ENCODE data around the gene AAMDC.

Gene AAMDC

DNA sequence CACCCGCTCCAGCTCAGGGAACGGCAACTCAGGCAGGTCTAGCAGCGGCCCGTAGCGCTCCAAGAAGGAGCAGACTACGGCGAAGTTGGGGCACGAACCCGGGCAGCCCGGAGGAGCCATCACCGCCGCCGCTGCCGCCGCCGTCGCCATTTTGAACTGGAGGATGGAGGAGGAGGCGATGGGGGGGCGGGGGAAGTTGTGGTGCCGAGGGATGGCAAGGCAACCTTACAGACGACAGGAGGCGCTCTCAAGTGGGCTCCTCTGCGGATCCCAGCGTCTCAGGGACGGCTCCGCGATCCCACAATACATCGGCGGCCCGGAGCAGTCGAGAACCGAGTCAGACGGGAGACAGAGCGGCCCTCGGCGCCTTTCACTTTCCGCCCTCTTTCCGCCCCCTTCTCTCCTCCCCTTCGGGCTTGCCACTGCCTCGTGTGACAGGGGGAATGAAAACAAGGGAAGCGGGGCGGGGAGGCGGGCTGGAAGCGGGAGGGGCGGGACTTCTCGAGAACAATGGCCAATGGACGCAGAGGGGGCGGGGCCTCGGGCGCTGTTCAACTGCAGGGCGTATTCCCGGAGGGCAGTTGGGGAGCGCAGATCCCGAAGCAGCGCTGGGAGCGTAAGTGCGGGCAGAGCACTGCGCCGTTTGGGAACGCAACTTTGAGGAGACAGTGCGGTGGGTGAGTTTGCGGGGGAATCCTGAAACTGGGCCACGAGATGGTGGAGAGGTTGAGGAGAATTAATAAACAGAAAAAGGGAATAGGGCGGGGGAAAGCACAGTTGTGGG lies at the start of gene AAMDC, which contains the start of gene RSF1:
Gene AAMDC, plus strand, starts transcription at position 580 of the 784 bp plus-strand sequence. CDS start 21,353 bp downstream, outside the sequence.
Gene RSF1, minus strand, starts transcription at position 158 of the 784 bp plus-strand sequence. Its CDS starts 8 bp downstream, at position 150.
- peak; percentile 94 for DNase-seq (ENCODE audit: low read depth, low spot score)

DNA sequence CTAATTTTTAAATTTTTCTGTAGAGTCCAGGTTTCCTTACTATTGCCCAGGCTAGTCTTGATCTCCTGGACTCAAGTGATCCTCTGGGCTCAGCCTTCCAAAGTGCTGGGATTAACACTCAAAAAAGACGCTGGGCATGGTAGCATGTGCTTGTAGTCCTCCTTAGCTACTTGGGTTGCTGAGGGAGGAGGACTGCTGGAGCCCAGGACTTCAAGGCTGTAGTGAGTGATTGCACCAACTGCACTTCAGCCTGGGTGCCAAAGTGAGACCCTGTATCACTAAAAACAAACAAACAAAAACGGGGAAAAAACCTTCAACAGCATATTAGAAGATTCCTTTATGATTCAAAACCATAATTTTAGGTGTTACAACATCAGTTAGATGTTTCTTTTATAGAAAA lies 45.0 kb upstream of the AAMDC start:
- DNase-seq (ENCODE audit: low read depth, low spot score) = no peak

DNA sequence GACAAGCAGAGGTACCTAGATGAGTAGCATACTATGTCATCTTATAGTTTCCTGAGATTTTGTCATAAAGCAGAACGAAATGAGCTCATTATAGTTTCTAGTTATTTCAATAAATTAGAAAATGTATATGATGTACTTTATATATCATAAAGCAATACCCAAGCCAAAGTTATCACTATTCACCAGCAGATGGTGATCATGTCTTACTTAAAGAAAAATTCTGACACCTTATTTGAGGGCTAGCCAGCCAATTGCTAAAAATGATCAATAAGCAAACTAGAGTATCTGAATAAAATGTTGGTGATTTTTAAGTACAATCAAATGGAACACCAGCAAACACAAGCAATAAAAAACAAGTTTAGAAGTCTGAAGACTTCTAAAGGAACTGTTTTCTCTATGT lies 44.5 kb upstream of the AAMDC start:
- DNase-seq (ENCODE audit: low read depth, low spot score) = no peak

DNA sequence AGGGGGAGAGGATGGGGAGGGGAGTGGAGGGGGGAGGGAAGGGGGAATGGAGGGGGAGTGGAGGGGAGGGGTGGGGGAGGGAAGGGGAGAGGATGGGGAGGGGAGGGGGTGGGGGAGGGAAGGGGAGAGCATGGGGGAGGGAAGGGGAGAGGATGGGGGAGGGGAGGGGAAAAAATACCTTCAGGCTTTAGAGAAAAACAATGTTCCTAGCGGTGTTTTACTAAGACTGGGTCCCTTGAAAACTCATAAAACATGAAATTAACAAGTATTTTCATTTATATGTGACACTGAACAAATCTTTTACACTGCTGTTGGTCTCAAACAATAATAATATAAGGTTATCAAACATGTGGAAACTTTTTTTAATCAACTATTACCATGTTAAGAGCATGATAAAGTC lies 42.8 kb upstream of the AAMDC start:
- DNase-seq (ENCODE audit: low read depth, low spot score) = no peak

DNA sequence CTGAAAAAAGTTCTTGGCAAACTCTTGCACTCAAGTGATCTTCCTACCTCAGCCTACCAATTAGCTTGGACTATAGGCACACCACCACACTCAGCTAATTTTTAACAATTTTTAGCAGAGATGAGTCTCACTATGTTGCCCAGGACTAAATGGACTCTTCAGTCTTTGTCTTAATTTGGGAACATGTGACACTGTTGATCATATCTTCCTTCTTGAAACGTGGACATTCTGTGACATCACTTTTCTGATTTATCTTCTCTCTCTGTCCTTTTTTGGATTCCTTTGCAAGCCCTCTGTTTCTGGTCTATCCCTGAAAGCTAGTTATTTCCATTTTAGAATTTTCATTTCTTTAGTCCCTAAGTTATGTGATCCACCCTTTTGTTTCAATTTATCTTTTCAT lies 42.4 kb upstream of the AAMDC start:
- no peak for DNase-seq (ENCODE audit: low read depth, low spot score)

DNA sequence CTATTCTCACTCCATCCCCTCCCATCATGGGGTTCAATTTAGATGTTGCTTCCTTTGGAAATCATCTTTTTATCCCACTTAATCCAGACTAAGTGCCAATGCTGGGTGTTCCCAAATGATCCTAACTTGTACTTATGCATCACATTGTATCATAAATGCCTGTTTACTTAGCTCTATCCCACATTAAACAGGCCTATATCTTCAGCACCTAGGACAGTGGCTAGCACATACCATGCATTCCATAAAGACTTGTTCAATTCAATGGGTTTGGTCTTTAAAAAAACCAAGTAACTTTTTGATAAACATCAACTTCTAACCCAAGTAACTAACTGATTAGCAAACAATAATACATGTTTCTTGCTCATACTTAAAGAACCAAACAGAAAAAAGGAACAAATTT lies 41.0 kb upstream of the AAMDC start:
- DNase-seq (ENCODE audit: low read depth, low spot score) = no peak

DNA sequence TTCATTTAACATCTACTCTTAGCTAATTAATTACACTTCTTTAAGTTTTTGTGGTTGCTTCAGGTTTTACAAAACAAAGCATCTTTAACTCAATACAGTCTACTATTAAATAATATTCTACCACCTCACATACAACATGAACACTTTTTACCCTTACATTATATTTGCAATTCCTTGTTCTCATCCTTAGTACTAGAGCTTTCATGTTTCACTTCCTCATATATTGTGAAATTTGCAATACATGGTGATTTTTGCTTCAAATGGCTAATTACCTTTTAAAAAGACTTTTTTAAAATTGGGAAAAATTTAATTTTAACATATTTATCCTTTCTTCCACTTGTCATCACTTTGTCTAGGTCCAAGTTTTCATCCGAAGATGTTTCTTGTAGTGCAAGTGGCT lies 37.9 kb upstream of the AAMDC start:
- no peak for DNase-seq (ENCODE audit: low read depth, low spot score)

DNA sequence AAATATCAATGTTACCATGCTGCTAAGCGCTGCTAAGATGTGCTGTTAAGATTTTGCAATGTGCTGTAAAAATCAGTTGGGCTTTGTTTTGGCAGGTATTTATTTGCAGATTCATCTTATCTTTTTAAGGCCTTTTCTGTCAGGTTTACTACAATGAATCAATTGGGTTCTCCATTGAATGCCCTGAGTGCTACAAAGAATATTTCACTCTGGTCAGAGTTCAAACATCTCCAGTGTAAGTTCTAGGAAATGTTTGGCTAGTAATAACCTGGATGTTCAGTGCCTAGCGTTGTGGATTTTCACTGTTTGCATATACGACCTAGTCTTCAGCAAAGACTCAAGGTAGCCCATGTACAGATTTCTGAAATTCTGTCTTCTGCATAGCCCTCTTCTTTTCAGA lies 36.4 kb upstream of the AAMDC start:
- DNase-seq (ENCODE audit: low read depth, low spot score) = no peak

DNA sequence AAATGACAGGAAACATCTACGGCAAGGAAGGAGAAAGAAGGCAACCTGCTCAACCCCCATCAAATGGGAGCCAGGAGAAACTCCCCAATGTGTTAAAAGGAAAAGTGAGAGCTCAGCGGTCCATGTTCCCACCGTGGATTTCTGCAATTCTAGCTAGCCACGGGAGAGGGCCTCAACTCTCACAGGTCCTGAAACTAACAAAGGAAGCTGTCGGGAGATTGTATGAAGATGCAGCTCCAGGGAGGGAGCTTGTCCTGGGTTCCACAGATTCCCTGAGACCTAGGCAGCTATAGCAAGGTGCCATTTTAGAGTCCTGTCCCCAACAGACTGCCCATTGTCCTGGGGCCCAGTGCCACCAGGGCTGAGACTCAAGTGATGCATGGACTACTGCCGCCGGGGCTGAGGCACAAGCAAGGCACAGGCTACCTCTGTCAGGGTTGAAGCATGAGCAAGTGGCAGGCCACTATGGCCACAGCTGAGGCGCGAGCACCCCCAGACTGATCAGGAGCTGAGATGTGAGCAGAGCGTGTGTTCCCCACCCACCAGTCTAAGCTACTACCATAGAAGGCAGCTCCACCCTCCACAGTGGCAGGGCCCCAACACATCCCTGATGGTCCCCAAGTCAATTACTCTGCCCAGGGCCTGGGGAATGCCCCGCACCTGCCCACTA lies 31.7 kb upstream of the AAMDC start:
- DNase-seq (ENCODE audit: low read depth, low spot score) = no peak

DNA sequence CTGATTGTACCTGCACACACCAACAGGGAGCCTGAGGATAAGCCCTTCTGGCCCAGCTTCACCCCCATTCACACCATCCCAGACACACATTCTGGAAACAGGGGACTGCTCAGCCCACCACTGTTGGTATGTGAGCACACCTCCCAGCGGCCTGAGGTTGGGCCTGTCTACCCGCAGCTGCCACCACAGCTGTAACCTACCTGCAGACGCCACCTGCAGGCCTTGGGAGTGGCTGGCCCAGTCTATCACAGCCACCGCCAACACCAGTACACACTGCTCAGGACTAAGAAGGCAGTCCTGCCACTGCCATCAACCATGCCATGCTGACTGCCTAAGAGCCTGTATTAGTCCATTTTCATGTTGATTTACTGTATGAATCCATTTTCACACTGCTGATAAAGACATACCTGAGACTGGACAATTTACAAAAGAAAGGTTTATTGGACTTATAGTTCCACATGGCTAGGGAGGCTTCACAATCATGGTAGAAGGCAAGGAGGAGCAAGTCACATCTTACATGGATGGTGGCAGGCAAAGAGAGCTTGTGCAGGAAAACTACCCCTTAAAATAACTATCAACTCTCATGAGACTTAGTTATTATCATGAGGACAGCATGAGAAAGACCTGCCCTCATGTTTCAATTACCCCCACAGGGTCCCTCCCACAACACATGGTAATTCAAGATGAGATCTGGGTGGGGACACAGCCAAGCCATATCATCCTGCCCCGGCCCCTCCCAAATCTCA lies 31.0 kb upstream of the AAMDC start:
- no peak for DNase-seq (ENCODE audit: low read depth, low spot score)

DNA sequence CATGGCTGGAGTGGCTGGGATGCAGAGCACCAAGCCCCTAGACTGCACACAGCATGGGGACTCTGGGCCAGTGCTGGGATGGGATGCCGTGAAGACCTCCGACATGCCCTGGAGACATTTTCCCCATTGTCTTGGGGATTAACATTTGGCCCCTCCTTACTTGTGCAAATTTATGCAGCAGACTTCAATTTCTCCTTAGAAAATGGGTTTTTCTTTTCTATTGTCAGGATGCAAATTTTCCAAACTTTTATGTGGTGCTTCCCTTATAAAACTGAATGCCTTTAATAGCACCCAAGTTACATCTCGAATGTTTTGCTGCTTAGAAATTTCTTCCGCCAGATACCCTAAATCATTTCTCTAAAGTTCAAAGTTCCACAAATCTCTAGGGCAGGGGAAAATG lies 29.6 kb upstream of the AAMDC start:
- DNase-seq (ENCODE audit: low read depth, low spot score) = no peak

DNA sequence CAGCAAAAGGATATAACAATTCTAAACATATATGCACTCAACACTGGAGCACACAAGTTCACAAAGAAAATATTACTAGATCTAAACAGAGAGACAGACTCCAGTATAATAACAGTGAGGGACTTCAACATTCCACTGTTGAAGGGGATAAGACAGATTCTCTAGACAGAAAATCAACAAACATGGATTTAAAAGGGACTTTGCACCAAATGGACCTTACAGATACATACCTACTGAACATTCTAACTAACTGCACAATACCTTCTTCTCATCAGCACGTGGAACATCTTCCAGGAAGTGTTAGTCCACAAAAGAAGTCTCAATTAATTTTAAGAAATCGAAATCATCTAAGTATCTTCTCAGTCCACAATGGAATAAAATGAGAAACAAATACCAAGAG lies 27.0 kb upstream of the AAMDC start:
- DNase-seq (ENCODE audit: low read depth, low spot score) = no peak

DNA sequence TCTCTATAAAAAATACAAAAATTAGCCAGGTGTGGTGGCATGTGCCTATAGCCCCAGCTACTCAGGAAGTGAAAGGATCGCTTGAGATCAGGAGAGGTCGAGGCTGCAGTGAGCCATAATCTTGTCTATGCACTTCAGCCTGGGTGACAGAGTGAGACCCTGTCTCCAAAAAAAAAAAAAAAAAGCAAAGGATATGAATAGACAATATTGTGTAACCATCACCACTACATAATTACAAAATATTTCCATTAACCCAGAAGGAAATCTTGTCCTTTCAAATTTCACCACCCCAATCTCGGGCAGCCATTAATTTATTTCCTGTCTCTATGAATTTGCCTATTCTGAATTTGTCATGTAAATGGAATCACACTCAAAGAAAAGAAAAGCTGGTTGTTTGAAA lies 21.6 kb upstream of the AAMDC start:
- no peak for DNase-seq (ENCODE audit: low read depth, low spot score)

DNA sequence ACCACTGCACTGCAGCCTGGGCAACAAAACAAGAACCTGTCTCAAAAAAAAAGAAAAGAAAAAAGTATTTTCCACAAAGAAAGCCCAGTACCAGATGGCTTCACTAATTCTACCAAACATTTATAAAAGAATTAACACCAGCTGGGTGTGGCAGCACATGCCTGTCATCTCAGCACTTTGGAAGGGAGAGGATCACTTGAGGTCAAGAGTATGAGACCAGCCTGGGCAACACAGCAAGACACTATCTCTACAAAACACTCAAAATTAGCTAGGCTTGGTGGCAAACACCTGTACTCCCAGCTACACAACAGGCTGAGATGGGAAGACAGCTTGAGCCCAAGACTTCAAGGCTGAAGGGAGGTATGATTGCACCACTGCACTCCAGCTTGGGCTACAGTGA lies 20.5 kb upstream of the AAMDC start:
- no peak for DNase-seq (ENCODE audit: low read depth, low spot score)

DNA sequence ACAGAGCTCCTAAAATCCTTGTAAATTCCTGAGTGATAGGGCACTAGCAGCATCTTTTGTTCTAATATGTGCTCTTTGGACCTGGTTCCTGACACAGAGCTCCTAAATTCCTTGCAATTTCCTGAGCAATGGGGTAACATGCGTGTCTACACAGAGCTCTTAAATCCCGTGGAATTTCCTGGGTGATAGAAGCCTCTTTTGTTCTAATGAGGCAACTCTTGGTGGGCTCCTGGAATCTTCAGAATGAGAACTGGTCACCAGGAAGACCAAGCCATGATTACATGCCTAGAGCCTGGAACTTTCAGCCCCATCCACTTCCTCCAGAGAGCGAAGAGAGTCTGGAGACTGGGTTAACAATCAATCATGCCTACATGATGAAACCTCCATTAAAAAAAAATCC lies 19.5 kb upstream of the AAMDC start:
- no peak for DNase-seq (ENCODE audit: low read depth, low spot score)

DNA sequence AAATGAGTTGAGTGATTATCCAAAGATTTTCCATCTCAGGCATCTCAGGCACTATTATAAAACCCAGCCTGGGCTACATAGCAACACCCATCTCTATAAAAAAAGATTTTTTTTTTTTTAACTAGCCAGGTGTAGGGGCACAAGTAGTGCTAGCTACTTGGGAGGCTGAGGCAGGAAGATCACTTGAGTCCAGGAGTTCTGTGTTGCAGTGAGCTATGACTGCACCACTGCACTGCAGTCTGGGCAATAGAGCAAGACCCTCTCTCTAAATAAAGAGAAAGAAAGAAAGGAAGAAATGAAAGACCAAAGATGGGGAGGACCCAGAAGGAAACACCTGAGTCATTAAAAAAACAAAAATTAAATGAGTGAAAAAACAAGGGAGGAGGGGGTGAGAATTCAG lies 14.5 kb upstream of the AAMDC start:
- DNase-seq (ENCODE audit: low read depth, low spot score) = no peak

DNA sequence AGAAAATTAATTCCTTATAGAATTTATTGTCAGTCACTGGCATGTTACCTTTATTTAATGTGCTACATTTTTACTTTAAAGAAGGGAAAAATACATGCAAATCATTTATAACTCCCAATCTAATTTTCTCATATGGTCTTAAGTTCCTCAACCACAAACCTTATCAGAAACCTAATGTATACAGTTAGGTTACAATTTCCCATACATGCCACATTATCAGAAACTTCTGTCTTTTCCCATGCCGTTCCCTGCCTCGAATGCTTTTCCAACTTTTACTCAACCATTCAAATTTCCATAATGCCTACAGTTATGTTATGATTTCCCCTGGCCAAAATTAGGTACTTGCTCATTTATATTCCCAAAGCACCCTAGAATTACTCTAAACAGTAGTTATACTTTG lies 14.0 kb upstream of the AAMDC start:
- no peak for DNase-seq (ENCODE audit: low read depth, low spot score)

DNA sequence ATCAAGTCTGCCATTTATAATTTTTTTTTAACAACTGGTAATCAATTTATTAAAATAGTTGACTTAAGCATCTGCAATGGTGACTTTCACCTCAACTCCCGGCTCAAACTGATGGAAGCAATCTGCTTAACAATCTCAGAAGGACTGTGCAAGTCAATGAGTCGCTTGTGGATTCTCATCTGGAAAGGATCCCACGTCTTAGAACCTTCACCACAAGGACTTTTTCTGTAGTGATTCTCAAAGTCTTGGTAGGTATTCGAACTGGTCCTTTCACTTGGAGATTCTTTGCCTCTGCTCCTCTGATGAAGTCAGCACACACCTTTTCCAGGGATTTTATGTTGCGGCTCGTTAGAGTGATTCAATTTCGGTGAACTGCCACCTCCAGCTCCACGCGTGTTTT lies 7.7 kb upstream of the AAMDC start:
- no peak for DNase-seq (ENCODE audit: low read depth, low spot score)

DNA sequence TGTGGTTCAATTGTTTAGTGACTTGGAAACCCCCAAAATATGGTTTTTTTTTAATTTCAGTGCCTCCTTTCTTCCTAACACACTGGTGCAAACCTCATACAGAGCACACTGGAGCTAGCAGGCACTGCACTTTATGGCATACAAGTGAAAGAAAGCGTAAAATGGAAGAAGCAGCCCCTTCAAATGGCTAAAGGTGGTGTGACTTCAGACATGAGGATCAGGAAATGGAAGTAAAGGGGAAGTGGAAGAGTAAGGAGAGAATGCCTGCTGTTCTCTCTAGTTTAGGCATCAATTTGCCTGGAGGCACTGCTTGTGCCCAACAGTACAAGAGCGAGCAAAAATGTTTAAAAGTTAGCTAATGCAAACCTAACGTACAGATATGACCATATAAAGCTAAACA lies 6.1 kb upstream of the AAMDC start:
- no peak for DNase-seq (ENCODE audit: low read depth, low spot score)

DNA sequence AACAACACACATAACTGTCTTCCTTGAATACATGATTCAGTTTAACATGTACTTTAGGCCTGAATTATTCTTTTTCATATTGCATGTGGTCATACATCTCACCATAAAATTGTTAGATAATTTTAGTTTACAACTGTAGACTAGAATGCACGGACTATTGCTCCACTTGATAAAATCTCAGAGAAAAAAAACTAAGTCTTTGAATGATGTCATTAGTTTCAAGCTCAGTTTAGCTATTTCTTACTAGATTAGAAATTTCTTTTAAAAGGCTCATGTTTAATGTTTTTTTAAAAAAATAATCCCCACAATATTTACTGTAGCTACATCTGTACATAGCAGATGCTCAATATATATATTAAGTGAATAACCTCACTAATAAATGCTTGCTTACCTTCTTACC lies 5.5 kb upstream of the AAMDC start:
- no peak for DNase-seq (ENCODE audit: low read depth, low spot score)

DNA sequence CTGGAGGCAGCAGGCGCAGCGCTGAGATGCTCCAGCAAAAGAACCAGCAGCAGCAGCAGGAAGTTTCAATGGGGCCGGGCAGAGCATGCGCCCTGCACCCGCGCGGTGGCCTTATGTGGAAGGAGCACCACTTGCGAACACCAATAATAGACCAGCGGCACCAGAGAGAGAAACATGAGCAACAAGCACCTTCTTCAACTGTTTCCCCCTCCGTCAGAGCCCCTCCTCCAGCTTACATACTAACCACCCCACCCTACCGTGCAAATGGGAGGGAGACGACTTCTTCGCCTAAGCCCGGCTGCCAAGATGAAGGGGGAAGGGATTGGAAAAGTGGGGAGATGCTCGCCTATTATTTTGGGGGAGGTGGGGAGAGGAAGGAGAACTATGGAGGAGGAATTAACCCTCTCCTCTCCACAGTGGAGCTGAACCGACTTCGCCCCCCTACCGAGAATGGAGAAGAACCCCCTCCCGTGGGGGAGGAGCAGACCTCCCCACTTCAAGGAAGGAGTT lies 1.5 kb upstream of the AAMDC start:
- DNase-seq (ENCODE audit: low read depth, low spot score) = peak; percentile 61

DNA sequence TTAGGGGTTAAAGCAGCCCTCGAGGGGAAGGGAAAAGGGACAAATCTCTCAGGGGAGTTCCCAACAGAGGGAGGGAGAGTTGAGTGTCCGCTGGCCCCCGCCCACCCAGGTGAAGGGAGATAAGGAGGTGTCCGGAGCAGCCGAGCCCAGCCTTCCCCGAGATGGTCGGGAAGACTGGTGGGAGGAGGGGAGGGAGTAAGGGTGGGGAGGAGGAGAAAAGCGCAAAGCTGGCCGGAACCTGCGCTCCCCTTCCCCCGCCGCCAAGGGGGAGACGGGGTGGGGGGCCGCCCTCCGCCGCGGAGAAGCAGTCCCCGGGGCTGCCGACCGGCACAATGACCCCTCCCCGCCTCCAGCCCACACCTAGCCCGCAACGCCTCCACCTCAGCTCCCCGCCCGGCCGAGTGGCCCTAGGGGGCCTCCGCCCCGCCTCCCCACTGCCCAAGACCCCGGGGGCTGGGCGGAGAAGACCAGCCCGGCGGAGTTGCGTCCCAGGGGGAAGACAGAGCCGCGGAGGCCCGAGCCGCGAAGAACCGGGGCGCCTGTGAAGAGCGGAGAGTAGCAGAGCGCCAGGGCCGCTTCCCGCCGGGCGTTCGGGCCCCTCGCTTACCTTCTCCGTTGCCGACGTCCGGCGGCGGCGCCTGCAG lies 901 bp upstream of the AAMDC start:
- DNase-seq (ENCODE audit: low read depth, low spot score) = no peak
